HepG2 (cell line): ENCODE data around the gene FCHSD1.

Experiments
- CEBPB ChIP-seq: IDR thresholded peaks from 2 replicates; pipeline ENCODE4 v1.6.1; 2011; ENCODE audit warnings: low read depth, low read length, improper control_type of control experiment, borderline replicate concordance
- CEBPZ ChIP-seq: IDR thresholded peaks from 2 replicates; pipeline ENCODE4 v1.6.1; 2012; ENCODE audit warnings: low read length, improper control_type of control experiment
- EHMT2 ChIP-seq: fragments of 200-600 bp; sonication (generic); IDR thresholded peaks from 2 replicates; pipeline ENCODE4 v1.7.0; 2017; ENCODE audit warnings: antibody characterized with exemption, low read depth, low read length, borderline replicate concordance
- JUND ChIP-seq: sonication (generic); formaldehyde crosslinking; IDR thresholded peaks from 2 replicates; pipeline ENCODE4 v1.8.0; 2022; ENCODE audit warnings: mild to moderate bottlenecking, missing genetic modification reagents
- KLF16 ChIP-seq, 2 experiments: sonication (generic) in 1 of 2; formaldehyde crosslinking in 1 of 2; IDR thresholded peaks; 2 replicates each; pipeline versions ENCODE4 v1.6.1 to v1.8.0; 2016 to 2023; ENCODE audit warnings: missing genetic modification reagents in 2 of 2, missing compliant biosample characterization in 1 of 2
- MAFK ChIP-seq, 2 experiments: IDR thresholded peaks in 1 of 2; conservative IDR thresholded peaks in 1 of 2; 2 replicates each; pipeline ENCODE4 v1.6.1; 2011; ENCODE audit warnings: improper control_type of control experiment in 2 of 2, low read length in 2 of 2
- POLR2A ChIP-seq, 2 experiments: IDR thresholded peaks; 2 replicates each; pipeline ENCODE4 v1.6.1; 2011; ENCODE audit warnings: low read depth in 2 of 2, low read length in 2 of 2, mild to moderate bottlenecking in 1 of 2, moderate library complexity in 1 of 2; ENCODE audit not compliant: insufficient read depth in 1 of 2
- RXRA ChIP-seq: sonication (generic); formaldehyde crosslinking; IDR thresholded peaks from 2 replicates; pipeline ENCODE4 v1.5.1; 2020; ENCODE audit warnings: missing genetic modification reagents
- SRF ChIP-seq: IDR thresholded peaks from 2 replicates; pipeline ENCODE4 v1.6.1; 2011; ENCODE audit warnings: mild to moderate bottlenecking, low read depth, low read length, moderate library complexity
- ZBTB42 ChIP-seq: sonication (generic); formaldehyde crosslinking; IDR thresholded peaks from 2 replicates; pipeline ENCODE4 v1.5.0; 2020; ENCODE audit warnings: mild to moderate bottlenecking, missing genetic modification reagents
- ZFP91 ChIP-seq: sonication (generic); formaldehyde crosslinking; IDR thresholded peaks from 2 replicates; pipeline ENCODE4 v1.9.0; 2022; ENCODE audit warnings: missing genetic modification reagents, mild to moderate bottlenecking, borderline replicate concordance
- TF ChIP-seq, protein P1 (sequence below): sonication (generic); formaldehyde crosslinking; IDR thresholded peaks from 2 replicates; pipeline ENCODE4 v1.5.0; 2020; ENCODE audit warnings: mild to moderate bottlenecking, missing genetic modification reagents, moderate library complexity
- TF ChIP-seq, protein P2 (sequence below): sonication (generic); formaldehyde crosslinking; IDR thresholded peaks from 2 replicates; pipeline ENCODE4 v1.8.1; 2022; ENCODE audit warnings: mild to moderate bottlenecking, missing genetic modification reagents

DNA sequence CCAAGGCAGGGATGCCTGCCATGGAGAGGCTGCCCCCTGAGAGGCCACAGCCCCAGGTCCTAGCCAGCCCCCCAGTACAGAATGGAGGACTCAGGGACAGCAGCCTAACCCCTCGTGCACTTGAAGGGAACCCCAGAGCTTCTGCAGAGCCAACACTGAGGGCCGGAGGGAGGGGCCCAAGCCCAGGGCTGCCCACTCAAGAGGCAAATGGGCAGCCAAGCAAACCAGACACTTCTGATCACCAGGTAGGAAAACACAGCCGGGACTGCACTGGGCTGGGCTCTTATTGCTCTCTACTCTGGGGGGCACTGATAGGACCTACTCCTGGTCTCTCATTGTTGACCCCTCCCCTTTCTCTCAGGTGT, 11.2 kb downstream of the FCHSD1 start:
- TF ChIP-seq, protein P1, sequence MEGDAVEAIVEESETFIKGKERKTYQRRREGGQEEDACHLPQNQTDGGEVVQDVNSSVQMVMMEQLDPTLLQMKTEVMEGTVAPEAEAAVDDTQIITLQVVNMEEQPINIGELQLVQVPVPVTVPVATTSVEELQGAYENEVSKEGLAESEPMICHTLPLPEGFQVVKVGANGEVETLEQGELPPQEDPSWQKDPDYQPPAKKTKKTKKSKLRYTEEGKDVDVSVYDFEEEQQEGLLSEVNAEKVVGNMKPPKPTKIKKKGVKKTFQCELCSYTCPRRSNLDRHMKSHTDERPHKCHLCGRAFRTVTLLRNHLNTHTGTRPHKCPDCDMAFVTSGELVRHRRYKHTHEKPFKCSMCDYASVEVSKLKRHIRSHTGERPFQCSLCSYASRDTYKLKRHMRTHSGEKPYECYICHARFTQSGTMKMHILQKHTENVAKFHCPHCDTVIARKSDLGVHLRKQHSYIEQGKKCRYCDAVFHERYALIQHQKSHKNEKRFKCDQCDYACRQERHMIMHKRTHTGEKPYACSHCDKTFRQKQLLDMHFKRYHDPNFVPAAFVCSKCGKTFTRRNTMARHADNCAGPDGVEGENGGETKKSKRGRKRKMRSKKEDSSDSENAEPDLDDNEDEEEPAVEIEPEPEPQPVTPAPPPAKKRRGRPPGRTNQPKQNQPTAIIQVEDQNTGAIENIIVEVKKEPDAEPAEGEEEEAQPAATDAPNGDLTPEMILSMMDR (CRISPR knock-in tag) = no peak
- TF ChIP-seq ZFP91 (CRISPR knock-in tag) (no peak), MAFK (conservative IDR thresholded peaks at IDR 0.05 in 1 of 2, IDR thresholded peaks at IDR 0.05 in 1 of 2; ENCODE audit: low read length in 2 of 2) (no peak), EHMT2 (no peak), POLR2A (IDR thresholded peaks at IDR 0.05; ENCODE audit: insufficient read depth in 1 of 2, low read depth in 2 of 2, low read length in 2 of 2) (no peak), KLF16 (CRISPR knock-in tag; IDR thresholded peaks at IDR 0.05) (no peak), SRF (no peak), RXRA (no peak), CEBPB (no peak), ZBTB42 (CRISPR knock-in tag) (no peak), CEBPZ (no peak), JUND (CRISPR knock-in tag) (no peak)
- TF ChIP-seq, protein P2, sequence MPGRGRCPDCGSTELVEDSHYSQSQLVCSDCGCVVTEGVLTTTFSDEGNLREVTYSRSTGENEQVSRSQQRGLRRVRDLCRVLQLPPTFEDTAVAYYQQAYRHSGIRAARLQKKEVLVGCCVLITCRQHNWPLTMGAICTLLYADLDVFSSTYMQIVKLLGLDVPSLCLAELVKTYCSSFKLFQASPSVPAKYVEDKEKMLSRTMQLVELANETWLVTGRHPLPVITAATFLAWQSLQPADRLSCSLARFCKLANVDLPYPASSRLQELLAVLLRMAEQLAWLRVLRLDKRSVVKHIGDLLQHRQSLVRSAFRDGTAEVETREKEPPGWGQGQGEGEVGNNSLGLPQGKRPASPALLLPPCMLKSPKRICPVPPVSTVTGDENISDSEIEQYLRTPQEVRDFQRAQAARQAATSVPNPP (CRISPR knock-in tag) = no peak
